Smooth muscle cell (in vitro differentiated cells): ENCODE measurements around the gene EIF4A3. TPM values are rescaled to one million over a fixed set of nuclear protein-coding genes. Genes with fewer than 3 reads are reported as not detected.
A peak's percentile ranks its signal among the peaks of the same experiment; 100 is the strongest.

Source experiments
- DNase-seq: peaks from one replicate; lab custom pipeline; 2025; ENCODE audit not compliant: unreplicated experiment; lab: John Stamatoyannopoulos, UW
- H2AFZ ChIP-seq: fragments of 200-600 bp; sonication (generic); 2 replicates; pipeline ENCODE4 v1.6.0; 2016; ENCODE audit warnings: antibody characterized with exemption, low read depth, mild to moderate bottlenecking
- H3F3A ChIP-seq: fragments of 200-600 bp; sonication (generic); 2 replicates; pipeline ENCODE4 v1.6.0; 2017; ENCODE audit warnings: antibody characterized with exemption, low read depth
- H3K27ac ChIP-seq: fragments of 200-600 bp; sonication (generic); 2 replicates; pipeline ENCODE4 v1.5.1; 2016; ENCODE audit warnings: low read depth, mild to moderate bottlenecking
- H3K27me3 ChIP-seq: fragments of 200-600 bp; sonication (generic); 2 replicates; pipeline ENCODE4 v1.6.1; 2016; ENCODE audit warnings: low read depth, mild to moderate bottlenecking
- H3K36me3 ChIP-seq: fragments of 200-600 bp; sonication (generic); 2 replicates; pipeline ENCODE4 v1.5.1; 2016; ENCODE audit warnings: low read depth
- H3K4me1 ChIP-seq: fragments of 200-600 bp; sonication (generic); 2 replicates; pipeline ENCODE4 v1.5.1; 2016; ENCODE audit warnings: low read depth
- H3K4me2 ChIP-seq: fragments of 200-600 bp; sonication (generic); 2 replicates; pipeline ENCODE4 v1.6.0; 2016; ENCODE audit warnings: mild to moderate bottlenecking
- H3K4me3 ChIP-seq: fragments of 200-600 bp; sonication (generic); 2 replicates; pipeline ENCODE4 v1.5.1; 2016; ENCODE audit warnings: mild to moderate bottlenecking
- H3K79me2 ChIP-seq: fragments of 200-600 bp; sonication (generic); 2 replicates; pipeline ENCODE4 v1.6.0; 2016; ENCODE audit warnings: low read depth, mild to moderate bottlenecking
- H3K9ac ChIP-seq: fragments of 200-600 bp; sonication (generic); 2 replicates; pipeline ENCODE4 v1.6.0; 2016; ENCODE audit warnings: low read depth
- H3K9me3 ChIP-seq: fragments of 200-600 bp; sonication (generic); replicated peaks from 2 replicates; pipeline ENCODE4 v1.5.1; 2016; ENCODE audit warnings: low read depth
- H4K20me1 ChIP-seq: fragments of 200-600 bp; sonication (generic); 2 replicates; pipeline ENCODE4 v1.6.0; 2016; ENCODE audit warnings: low read depth
- CTCF ChIP-seq: fragments of 200-600 bp; sonication (generic); IDR thresholded peaks from 2 replicates; pipeline ENCODE4 v1.5.1; 2017; ENCODE audit warnings: borderline replicate concordance, mild to moderate bottlenecking, antibody characterized with exemption; ENCODE audit not compliant: insufficient read depth, poor library complexity, severe bottlenecking
- WGBS: methylation state at CpG from one replicate; pipeline ENCODE4 v1.1.7; 2016; ENCODE audit warnings: low lambda C conversion rate; 5-methylcytosine and 5-hydroxymethylcytosine counted together
- polyA plus RNA-seq: library from polyadenylated mRNA; unstranded; fragments of >200 nt; fragmentation: Nextera tagmentation; extraction: Ambion mirVana; gene quantifications from 2 replicates; pipeline ENCODE4 v1.2.1, GENCODE V29; 2016
- total RNA-seq: library from RNA; depleted of rRNA; stranded (reverse); fragments of >200 nt; gene quantifications from 2 replicates; pipeline ENCODE4 v1.2.3, GENCODE V29; 2014

EIF4A3 gene
- total RNA-seq (75.0 and 86.1 TPM in 2 replicates), polyA plus RNA-seq (109 and 127 TPM in 2 replicates)

GRCh38 chr17:80147035-80147822 lies at the start of gene EIF4A3:
Gene EIF4A3 (minus strand): TSS chr17:80147128. CDS start chr17:80146961, 167 bp downstream.
- Histone ChIP-seq H3K27me3 (no peaks in the 10 kb centered on the region), H3K4me1 (peaks cover 19% of the 10 kb centered on the region), H3K4me3 (peak within 1 kb of the TSS; percentile 86), H3K9me3 (no peaks in the 10 kb centered on the region), H3K9ac (peak within 1 kb of the TSS; percentile 95), H4K20me1 (peaks cover 45% of the 10 kb centered on the region), H3K36me3 (peaks cover 5% of the 10 kb centered on the region), H2AFZ (peak within 1 kb of the TSS; percentile 68), H3K27ac (peak within 1 kb of the TSS; percentile 90), H3K79me2 (peaks cover 55% of the 10 kb centered on the region), H3K4me2 (peak within 1 kb of the TSS; percentile 97), H3F3A (peaks cover 21% of the 10 kb centered on the region)
- DNase-seq, result peak; percentile 85
- peak; percentile 4 for TF ChIP-seq CTCF
- WGBS, result under 1% methylated on average over 90 of the region's 90 CpGs

GRCh38 chr17:80196652-80197051 lies 49.7 kb upstream of the EIF4A3 start:
- H3K4me1 ChIP-seq, result no peaks in the 10 kb centered on the region
- WGBS, result 96% methylated on average over 7 of the region's 7 CpGs
- no peaks in the 10 kb centered on the region for H3F3A ChIP-seq
- no peak overlapping the region for H3K9ac ChIP-seq
- H3K27ac ChIP-seq, result no peak overlapping the region
- H3K27me3 ChIP-seq, result no peaks in the 10 kb centered on the region
- no peak for DNase-seq
- no peaks in the 10 kb centered on the region for H3K36me3 ChIP-seq
- H3K79me2 ChIP-seq, result no peaks in the 10 kb centered on the region
- H3K4me3 ChIP-seq, result no peak overlapping the region
- H2AFZ ChIP-seq, result no peak overlapping the region
- no peaks in the 10 kb centered on the region for H4K20me1 ChIP-seq
- TF ChIP-seq CTCF, result no peak
- H3K9me3 ChIP-seq, result no peaks in the 10 kb centered on the region
- no peak overlapping the region for H3K4me2 ChIP-seq

GRCh38 chr17:80195671-80196529 lies 49.0 kb upstream of the EIF4A3 start:
- no peaks in the 10 kb centered on the region for H3K79me2 ChIP-seq
- no peaks in the 10 kb centered on the region for H3K4me1 ChIP-seq
- H3F3A ChIP-seq, result no peaks in the 10 kb centered on the region
- TF ChIP-seq CTCF, result peak; percentile 99
- H3K27me3 ChIP-seq, result no peaks in the 10 kb centered on the region
- no peaks in the 10 kb centered on the region for H3K9me3 ChIP-seq
- no peak overlapping the region for H3K27ac ChIP-seq
- no peak overlapping the region for H3K9ac ChIP-seq
- no peaks in the 10 kb centered on the region for H4K20me1 ChIP-seq
- H3K36me3 ChIP-seq, result no peaks in the 10 kb centered on the region
- no peak overlapping the region for H3K4me2 ChIP-seq
- no peak overlapping the region for H2AFZ ChIP-seq
- no peak overlapping the region for H3K4me3 ChIP-seq
- DNase-seq, result no peak
- WGBS, result 70% methylated on average over 27 of the region's 27 CpGs
